ENCODE results near the gene ZNHIT2.

Gene ZNHIT2

GRCh38 chr11:65118097-65118837 lies 766 bp upstream of the ZNHIT2 start:
- DNase-seq (ENCODE audit: low read depth), result no peak
- in situ Hi-C loops (cut with HindIII; ENCODE audit: low sequenced_read_pairs), result no loop called here
- no peak for TF ChIP-seq CTCF (IDR thresholded peaks at IDR 0.05; ENCODE audit: low read depth, low read length, missing control alignments)
- H3K4me3 ChIP-seq (ENCODE audit: low read depth, low read length), result no peak overlapping the region

- DNase-seq (ENCODE audit: low read depth), result no peak
- peak overlapping the region; percentile 85 for H3K4me3 ChIP-seq (ENCODE audit: low read depth, low read length)
- in situ Hi-C loops (cut with HindIII; ENCODE audit: low sequenced_read_pairs), result no loop called here
- no peak for TF ChIP-seq CTCF (IDR thresholded peaks at IDR 0.05; ENCODE audit: low read depth, low read length, missing control alignments)
Measured at GRCh38 chr11:65116370-65117205, 913 bp downstream of the ZNHIT2 start.

- TF ChIP-seq CTCF (IDR thresholded peaks at IDR 0.05; ENCODE audit: low read depth, low read length, missing control alignments), result no peak
- no peak for DNase-seq (ENCODE audit: low read depth)
- no peak overlapping the region for H3K4me3 ChIP-seq (ENCODE audit: low read depth, low read length)
- in situ Hi-C loops (cut with HindIII; ENCODE audit: low sequenced_read_pairs), result no loop called here
Measured at GRCh38 chr11:65115361-65116082, 2.0 kb downstream of the ZNHIT2 start.

GRCh38 chr11:65114538-65115171 lies 2.8 kb downstream of the ZNHIT2 start:
- in situ Hi-C loops (cut with HindIII; ENCODE audit: low sequenced_read_pairs), result no loop called here
- H3K4me3 ChIP-seq (ENCODE audit: low read depth, low read length), result no peak overlapping the region
- no peak for TF ChIP-seq CTCF (IDR thresholded peaks at IDR 0.05; ENCODE audit: low read depth, low read length, missing control alignments)
- DNase-seq (ENCODE audit: low read depth), result no peak

GRCh38 chr11:65113839-65114238 lies 3.7 kb downstream of the ZNHIT2 start:
- TF ChIP-seq CTCF (IDR thresholded peaks at IDR 0.05; ENCODE audit: low read depth, low read length, missing control alignments), result no peak
- in situ Hi-C loops (cut with HindIII; ENCODE audit: low sequenced_read_pairs), result no loop called here
- no peak overlapping the region for H3K4me3 ChIP-seq (ENCODE audit: low read depth, low read length)
- DNase-seq (ENCODE audit: low read depth), result no peak

GRCh38 chr11:65113361-65113756 lies 4.1 kb downstream of the ZNHIT2 start:
- TF ChIP-seq CTCF (IDR thresholded peaks at IDR 0.05; ENCODE audit: low read depth, low read length, missing control alignments), result no peak

More at GRCh38 chr11:65113361-65113756, 4.1 kb downstream of the ZNHIT2 start:
- in situ Hi-C loops (cut with HindIII; ENCODE audit: low sequenced_read_pairs), result no loop called here
- H3K4me3 ChIP-seq (ENCODE audit: low read depth, low read length), result peak overlapping the region; percentile 56
- DNase-seq (ENCODE audit: low read depth), result no peak

All from astrocyte of the cerebellum (primary cell).